ENCODE data around the gene OTX1. TPM values are rescaled to one million over a fixed set of nuclear protein-coding genes. Genes with fewer than 3 reads are reported as not detected.

The OTX1 gene
- total RNA-seq, 1 experiment from 2014 or later, result 0.06 TPM

DNA sequence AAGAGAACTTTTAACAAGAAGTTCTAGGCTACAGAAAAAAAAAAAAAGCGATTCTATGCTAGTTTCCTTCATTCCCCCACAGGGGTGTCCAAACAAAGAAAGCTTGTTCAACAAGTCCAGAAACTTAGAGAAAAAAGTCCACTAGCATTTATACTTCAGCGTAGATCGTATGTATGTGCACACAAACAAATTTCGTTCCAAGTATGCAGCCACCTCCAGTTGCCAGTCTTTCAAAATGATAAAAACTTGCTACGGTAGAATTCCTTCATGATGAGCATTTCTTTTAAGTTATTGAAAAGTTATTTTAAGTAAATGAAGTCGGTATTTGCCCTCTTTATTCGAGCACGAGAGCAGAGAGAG is 3.7 kb upstream of the OTX1 start:
- DNase-seq (ENCODE audit: low read depth), result no peak

DNA sequence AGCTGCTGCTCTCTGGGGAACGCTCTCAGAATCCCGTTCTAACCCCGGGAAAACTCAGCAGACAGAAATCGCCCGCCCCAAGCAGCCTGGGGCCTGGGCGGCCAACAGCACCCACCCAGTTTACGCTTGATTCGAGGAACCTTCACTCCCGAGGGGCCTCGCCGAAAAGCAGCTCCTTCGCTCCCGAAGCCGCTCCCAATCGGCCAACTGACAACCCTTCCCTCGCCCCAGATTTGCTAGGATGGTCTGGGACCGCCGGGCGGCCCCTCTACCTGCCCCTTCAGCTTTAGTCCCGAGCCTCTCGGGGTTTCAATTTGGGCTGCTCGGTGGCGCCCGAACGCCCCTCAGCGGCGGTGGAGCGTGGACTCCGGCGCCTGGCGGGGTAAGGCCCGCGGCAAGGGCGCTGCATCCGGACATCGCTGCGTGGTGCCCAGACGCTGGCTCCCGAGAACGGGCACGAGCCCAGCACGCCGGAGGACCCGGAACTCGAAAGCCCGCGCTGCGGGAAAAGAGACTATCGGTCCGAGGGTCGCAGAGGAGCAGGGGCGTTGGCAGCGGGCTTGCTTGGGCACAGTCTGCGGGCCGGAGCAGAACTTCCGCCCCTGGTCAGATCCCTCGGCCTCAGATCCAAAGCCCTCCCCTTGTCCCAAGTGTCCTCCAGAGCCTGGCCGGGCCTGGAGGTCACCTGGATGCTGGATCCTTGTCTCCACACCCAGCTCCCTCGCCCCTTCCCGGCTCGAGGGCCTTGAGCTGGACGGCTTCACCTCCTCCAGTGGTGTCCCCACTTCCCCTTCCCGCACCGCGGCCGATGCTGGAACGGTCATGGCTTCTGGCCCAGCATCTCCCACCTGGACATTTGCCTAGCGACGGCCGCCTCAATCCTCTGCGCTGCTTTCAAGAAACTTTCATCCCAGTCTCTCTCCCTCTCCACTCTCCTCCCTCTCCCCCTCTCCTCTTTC is 3.0 kb upstream of the OTX1 start:
- no peak for DNase-seq (ENCODE audit: low read depth)

DNA sequence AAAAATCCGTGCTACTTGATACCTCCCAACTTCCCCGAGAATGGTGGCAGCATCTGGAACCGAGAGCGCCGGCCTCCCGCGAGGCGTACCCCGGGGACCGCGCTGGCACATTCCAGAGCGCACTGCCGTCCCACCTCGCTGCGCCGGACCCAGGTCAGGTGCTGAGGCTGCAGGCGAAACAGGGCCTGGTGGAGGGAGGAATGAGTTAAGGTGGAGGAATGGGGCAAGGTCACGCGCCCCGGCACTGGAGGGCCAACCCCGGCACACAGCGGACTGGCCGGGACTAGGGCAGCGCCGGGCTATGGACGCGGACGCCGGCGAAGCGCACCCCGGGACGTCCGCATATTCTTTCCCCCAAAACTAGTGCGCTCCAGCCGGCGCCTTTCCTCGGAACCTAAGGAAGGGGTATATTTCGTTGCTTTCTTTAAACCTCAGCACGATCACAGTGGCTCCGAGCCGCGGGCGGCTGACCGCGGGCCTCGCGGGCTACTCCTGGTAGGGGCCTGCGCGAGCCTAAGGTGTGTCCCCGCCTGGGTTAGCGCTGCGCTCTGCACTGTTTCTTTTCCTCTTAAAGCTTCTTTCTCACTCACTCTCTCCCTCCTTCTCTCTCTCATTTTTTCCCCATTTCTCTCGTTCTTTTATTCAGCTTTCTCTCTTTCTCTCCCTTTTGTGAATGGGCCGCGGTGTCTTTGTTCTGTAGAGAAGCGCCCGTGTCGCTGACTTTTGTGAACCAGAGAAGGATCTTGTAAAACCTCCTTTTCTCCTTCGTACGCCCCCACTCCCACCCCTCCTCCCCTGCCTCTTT is 2.1 kb upstream of the OTX1 start:
- no peak for DNase-seq (ENCODE audit: low read depth)

DNA sequence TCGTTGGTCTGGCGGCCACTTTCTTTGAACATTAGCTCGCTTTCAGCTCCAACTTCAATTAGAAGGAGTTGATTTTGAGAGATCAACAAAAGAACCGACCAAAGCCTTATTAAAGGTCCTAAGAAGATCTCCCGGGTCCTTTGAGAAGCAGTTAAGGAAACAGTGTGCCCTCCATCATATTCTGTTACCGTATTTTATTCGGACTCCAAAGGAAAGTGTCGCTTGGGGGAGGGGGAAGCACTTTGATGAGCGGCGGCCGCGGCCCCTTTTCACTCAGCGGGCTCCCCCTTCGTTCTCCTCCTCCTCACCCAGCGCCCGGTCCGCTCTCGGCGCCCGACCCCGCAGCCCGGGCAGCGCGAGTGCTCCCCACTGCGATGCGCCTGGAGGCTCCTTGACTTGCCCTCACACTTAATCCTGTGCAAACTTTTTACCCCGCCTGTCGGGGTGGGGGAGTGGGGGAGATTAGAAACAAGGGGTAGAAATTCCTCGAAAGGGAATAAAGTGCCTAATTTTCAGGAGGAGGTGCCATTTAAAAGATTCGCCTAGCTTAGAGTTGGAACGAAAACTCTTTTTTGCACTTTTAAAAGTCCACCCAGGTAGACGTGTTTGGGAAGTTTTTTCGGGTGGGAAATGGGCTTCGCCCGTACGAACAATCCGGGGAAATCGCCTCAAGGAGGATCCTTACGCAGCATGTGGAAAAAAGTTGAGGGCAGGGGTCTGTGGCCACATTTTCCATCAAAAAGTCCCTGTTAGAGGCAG is 1.2 kb upstream of the OTX1 start:
- DNase-seq (ENCODE audit: low read depth), result no peak

DNA sequence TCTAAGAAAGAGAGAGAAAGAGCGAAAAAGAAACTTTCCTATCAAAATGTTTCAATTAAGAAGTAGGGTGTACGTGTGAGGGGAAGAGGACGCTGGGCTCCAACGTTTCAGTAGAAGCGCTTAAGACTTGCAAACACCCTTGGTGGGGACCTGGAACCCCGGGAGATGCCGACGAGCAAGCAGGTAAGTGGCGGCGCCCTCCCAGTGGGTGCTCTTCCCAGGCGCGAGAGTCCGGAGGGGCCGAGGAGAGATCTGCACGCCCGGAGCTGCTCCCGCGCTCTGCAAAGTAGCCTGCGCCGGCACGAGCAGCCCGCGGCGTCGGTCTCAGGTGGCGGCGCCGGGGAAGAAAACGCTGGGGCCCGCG is 678 bp upstream of the OTX1 start:
- no peak for DNase-seq (ENCODE audit: low read depth)

DNA sequence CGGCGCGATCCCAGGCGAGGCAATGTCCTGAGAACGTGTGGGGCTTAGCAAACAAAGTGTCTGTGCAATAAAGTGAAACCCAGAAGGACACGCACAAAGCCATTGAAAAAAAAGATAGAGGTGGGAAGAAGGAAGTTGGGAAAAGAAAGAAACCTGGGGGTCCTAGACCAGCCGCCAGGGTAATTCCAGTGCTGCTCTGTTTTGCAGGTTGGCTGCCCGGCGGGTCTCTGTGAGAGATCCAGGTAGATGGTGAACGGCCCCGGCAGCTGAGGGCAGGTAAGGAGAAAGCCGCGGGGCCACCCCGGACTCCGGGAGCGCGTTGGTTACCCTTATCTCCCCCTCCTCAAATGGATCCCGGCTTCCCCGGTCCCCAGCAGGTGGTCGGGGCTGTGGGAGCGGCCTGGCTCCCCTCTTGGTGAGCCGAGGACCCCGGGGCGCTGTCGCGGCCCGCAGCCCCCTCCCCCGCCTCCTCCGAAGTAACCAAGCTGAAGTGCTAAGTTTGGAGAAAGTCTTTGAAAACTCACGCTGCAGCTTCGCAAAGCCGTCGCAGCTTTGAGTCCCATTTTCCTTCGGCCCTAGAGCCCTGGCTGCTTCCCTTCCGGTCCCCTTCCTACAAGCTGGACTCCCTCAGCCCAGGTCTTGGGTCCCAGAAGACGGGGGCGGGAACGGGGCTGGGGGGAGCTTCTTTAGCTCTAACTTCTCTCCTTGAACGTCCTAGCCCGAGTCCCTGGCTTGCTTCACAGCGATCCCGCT is 588 bp downstream of the OTX1 start:
- DNase-seq (ENCODE audit: low read depth), result no peak

DNA sequence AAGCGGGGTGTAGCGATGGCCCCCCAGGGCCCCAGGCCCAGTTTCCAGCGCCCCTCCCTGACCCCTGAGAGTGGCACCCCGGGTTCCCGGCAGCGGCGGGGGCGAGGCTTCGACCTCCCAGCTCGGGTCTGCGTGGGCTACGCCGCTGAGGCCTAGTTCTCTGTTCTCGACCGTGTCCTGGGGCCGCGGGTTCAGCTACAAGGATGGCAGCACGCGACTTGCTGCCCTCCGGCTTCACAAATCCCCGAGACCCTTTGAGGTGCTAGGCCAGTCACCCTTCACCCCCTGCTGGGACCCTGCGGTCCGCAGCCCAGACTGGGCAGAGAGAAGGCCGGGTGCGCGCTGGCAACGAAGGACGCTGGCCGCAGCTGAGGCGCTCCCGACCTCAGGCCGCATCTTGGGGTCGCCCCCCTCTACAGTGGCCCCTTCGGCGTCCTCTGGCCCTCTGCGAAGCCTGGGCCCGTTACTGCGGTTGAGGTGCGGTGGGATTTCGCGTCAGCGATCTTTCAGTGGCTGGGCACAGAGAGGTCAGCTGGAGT is 1.2 kb downstream of the OTX1 start:
- no peak for DNase-seq (ENCODE audit: low read depth)

DNA sequence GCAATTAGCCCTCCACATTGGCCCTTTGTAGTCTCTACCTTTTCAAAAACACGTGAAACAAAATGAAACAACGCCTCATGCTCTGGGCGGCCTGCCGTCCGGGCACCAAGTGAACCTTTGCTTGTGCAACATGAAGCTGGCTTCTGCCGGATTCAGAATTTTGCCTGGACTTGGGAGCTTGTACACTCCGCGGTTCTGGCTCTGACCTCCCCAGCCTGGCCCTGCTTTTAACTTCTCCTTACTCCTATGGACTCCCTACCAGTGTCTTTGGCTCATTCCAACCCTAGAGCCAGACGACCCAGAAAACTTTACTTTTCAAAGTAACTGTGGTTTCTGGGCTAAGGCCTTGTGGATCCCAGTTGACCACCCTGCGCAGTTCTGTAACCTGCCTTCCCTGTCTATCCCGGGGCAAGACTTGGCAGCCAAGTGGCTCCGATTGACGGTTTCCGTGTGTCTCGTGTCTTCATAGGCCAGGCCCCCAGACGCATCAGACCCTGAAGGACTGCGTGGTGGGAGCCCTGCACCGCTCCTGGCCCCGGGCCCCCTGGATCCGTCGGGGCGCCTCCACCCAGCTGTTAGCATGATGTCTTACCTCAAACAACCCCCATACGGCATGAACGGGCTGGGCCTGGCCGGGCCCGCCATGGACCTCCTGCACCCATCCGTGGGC is 1.9 kb downstream of the OTX1 start:
- DNase-seq (ENCODE audit: low read depth), result no peak

DNA sequence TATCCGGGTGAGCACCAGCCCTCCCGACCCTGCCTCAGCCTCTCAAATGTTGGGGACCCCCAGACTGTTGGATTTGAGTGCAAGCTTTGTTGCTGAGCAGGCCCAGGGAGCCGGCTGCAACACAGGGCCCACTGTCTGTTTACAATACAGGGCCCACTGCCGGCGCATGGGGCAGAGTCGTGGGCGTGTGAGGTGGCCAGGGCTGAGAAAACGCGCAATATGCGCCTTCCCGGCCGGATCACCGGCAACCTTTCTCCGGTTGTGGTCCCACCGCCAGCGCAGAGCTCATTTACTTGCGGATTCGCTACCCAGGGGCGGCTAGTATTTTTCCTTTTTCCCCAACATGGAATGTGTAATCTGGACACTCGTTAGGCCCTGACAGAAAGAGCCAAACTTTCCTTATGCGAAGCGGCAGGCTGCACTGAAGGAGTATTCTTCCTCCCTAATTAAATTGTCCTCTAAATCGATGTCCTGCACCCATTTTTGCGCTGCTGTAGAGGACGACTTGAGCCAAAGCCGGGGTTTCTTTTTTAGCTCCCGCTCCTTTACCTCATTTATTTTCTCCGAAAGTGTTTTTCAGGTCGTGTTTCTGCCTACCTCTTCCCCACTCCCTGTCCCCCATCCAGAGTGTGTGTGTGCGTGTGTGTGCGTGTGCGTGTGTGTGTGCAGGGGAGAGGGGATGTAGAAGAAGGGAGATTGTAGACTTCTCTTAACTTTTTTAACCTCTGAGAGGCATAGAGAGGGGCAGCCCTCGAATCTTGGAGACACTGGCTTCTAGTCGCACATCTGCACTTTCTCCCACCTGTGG is 2.7 kb downstream of the OTX1 start:
- DNase-seq (ENCODE audit: low read depth), result no peak

DNA sequence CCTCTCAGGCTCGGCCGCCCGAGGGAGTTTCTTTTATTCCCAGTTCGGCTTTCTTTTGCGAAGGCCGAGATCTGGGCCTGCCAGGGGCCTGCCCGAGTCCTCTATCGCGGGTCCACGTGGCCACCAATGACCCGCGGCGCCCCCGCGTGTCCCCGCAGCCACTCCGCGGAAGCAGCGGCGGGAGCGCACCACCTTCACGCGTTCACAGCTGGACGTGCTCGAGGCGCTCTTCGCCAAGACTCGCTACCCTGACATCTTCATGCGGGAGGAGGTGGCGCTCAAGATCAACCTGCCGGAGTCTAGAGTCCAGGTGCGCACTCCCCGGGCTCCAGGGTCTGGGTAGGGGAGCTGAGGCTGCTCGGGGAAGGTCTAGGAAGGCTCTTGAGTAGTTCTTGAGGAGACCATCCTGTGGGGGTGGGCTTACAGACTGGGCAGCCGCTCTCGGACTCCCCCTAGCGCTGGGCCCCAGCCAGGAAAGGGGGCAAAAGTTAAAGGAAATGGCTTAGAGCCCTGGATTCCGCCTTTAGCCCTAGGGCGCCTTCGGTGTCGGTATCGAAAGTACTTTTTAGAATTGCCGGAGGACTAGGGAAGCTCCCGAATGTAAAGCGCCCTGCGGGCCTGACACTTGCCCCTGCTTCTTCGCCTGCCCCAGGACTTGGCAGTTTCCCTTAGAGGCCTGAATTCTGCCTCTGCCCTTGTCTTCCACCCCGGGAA is 3.4 kb downstream of the OTX1 start:
- no peak for DNase-seq (ENCODE audit: low read depth)

DNA sequence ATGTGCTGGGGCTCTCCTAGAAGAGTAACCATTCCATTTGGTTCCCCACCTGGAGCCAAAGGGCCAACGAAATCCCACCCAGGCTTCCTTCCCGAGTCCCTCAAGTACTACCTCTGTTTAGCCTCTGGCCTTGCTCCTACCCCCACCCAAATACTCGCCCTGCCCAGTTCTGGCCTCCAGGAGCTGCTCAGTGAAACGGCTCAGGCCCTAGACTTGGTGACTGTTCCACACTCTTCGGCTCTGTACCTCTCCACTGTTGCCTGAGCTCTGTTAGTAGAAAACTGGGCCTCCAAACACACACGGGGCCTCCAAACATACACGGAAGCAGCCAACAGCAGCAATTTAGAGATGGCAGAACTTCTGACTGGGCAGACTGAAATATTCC is 4.2 kb downstream of the OTX1 start:
- DNase-seq (ENCODE audit: low read depth), result no peak

DNA sequence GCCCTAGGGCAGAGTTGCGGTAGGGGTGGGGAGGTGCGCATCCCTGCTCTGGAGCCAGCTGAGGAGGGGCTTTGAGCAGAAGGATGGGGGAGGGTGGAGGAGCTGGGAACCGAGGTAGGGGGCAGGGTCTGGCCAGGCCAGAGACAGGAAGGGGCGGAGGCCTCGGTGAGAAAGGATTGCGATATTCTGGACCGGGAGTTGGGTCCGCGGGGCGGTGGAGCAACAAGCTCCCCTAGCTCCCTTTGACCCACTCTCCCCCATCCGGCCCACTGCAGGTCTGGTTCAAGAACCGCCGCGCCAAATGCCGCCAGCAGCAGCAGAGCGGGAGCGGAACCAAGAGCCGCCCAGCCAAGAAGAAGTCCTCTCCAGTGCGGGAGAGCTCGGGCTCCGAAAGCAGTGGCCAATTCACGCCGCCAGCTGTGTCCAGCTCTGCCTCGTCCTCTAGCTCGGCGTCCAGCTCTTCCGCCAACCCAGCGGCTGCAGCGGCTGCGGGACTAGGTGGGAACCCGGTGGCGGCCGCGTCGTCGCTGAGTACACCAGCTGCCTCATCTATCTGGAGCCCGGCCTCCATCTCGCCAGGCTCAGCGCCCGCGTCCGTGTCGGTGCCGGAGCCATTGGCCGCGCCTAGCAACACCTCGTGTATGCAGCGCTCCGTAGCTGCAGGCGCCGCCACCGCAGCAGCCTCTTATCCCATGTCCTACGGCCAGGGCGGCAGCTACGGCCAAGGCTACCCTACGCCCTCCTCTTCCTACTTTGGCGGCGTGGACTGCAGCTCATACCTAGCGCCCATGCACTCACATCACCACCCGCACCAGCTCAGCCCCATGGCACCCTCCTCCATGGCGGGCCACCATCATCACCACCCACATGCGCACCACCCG is 4.8 kb downstream of the OTX1 start:
- no peak for DNase-seq (ENCODE audit: low read depth)

DNA sequence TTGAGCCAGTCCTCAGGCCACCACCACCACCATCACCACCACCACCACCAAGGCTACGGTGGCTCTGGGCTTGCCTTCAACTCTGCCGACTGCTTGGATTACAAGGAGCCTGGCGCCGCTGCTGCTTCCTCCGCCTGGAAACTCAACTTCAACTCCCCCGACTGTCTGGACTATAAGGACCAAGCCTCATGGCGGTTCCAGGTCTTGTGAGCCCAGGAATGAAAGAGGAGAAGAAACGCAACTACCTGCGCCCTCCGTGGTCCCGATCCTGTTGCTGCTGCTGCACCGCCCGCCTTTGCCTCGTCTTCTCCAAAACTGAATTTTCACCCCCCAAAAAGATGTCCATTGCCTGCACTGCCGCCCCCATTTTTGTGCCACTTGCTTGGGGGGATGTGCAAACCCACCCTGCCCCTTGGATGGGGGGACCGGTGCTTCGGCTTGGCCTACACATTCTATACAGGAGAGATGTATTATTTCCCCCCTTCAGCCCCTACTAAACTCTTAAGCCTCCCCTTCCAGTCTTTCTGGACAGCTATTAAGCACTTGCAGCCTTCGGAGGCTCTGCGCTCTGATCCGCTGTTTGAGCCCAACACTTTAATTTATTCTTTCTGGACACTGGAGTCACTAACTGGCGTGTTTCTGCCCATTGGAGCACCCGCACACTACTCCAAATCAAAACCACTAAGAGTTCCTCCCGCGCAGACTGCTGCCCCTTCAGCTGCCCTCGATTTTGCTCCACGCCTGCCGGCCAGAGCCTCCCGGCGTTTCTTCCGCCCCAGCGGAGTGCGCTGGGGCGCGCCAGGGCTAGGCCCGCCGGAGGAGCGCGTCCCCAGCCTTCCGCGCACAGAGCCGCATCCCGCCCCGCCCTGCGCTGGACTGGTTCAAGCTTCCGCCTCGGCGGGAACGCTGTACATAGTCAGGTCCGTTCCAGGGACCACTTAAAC is 5.7 kb downstream of the OTX1 start:
- DNase-seq (ENCODE audit: low read depth), result no peak

DNA sequence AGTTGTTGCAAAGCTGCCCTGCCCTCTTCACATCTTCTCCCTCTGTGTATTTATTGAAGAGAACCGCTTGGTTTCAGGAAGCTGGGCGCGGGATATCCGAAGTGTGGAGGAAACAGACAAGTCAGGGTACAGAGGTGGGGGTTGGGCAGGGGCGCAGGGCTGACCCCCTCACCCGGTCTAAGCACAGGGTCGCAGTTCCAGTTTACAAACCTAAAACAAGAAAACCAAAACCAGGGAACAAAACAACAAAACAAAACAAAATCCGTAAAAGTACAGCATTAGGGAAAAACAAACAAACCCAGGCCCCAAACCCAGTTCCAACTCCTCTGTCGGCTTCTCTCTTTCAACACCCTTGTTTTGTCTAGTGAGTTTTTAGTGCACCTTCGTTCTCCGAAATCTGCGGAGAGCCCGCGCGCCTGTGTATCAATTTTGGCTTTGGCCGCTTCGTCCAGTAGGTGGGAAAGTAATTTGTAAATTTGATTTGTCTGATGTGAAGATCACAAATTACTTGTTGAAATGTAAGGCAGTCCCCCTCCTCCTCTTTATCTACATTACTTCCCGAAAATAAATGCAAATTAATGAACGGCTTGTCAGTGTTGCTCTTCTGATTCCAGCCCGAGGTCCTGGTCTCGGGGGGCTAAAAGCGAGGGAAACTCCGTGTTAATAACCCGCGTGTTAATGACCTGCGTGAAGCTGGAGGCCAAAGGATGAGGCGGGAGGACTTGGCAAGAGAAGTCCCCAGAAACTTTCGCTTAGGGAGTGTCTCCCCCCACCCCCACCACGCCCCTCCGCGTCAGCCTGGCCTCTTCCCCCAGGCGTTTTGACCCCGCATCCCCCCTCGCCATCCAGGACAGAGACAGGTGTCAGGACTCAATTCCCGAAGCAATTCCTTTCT is 6.9 kb downstream of the OTX1 start:
- DNase-seq (ENCODE audit: low read depth), result no peak

DNA sequence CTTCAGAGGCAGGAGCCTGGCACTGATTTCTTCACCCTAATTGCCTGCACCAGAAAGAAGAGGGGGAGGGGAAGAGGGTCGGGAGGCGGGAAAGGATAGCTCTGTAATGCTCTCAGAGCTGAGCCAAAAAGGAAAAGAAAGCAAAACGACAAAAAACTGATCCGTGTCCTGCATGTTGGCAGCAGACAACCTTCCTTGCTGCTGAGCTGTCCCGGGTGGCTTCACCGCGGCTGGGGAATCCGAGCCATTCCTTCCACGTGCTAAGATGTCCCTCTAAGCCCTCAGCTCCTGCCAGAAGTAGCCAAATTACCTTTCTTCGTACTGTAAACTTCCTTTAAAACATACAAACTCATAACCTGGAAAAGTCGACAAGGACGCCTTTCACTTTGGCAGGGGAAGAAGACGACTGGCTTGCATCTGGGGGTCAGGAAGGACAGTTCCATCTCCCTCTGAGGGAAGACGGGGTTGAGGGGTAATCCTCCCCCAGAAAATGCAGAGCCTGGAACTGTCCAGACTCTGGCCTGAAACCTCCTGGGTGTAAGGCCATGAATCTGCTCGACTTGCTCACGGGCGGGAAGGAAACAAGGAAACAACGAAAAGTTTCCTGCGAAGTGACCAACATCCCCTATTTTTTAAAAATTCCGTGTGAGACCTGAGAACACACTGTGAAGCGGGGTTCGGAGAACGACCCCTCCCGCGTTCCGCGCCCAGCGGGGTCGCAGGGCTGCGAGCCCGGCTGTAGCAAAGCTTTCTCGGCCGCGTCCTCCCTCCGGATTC is 7.7 kb downstream of the OTX1 start:
- no peak for DNase-seq (ENCODE audit: low read depth)
